Neuronal stem cell (in vitro differentiated cells): ENCODE data around the gene ZBTB7C.

Experiments used
- DNase-seq: peaks from one replicate; pipeline ENCODE4 v3.0.0-alpha.2; 2013; ENCODE audit warnings: low spot score
- H2AFZ ChIP-seq: one replicate; pipeline ENCODE4 v1.6.1; 2013; ENCODE audit warnings: mild to moderate bottlenecking, low read length, inconsistent platforms
- H2AK5ac ChIP-seq: 2 replicates; pipeline ENCODE4 v1.6.1; 2013; ENCODE audit warnings: low read depth, mild to moderate bottlenecking, inconsistent platforms, low read length, moderate library complexity, mixed read lengths
- H2BK120ac ChIP-seq: 2 replicates; pipeline ENCODE4 v1.6.1; 2013; ENCODE audit warnings: low read depth, mild to moderate bottlenecking, inconsistent platforms, low read length, moderate library complexity, mixed read lengths
- H2BK12ac ChIP-seq: one replicate; pipeline ENCODE4 v1.6.1; 2013; ENCODE audit warnings: low read length, inconsistent platforms
- H2BK15ac ChIP-seq: 2 replicates; pipeline ENCODE4 v1.6.1; 2013; ENCODE audit warnings: mild to moderate bottlenecking, low read length, inconsistent platforms, mixed read lengths
- H2BK5ac ChIP-seq: one replicate; pipeline ENCODE4 v1.6.1; 2013; ENCODE audit warnings: inconsistent platforms, mild to moderate bottlenecking, low read length, moderate library complexity
- H3K14ac ChIP-seq: one replicate; pipeline ENCODE4 v1.6.1; 2013; ENCODE audit warnings: low read length, inconsistent platforms
- H3K18ac ChIP-seq: 2 replicates; pipeline ENCODE4 v1.6.1; 2013; ENCODE audit warnings: low read length, inconsistent platforms
- H3K23ac ChIP-seq: 2 replicates; pipeline ENCODE4 v1.6.1; 2013; ENCODE audit warnings: low read depth, mild to moderate bottlenecking, mixed read lengths, low read length, inconsistent platforms; ENCODE audit not compliant: poor library complexity
- H3K27ac ChIP-seq: replicated peaks from 3 replicates; pipeline ENCODE4 v1.5.1; 2013; ENCODE audit warnings: low read length, inconsistent platforms
- H3K27me3 ChIP-seq, 3 experiments: 2 replicates each; pipeline ENCODE4 v1.6.1; 2013; ENCODE audit warnings: low read length in 3 of 3, mild to moderate bottlenecking in 2 of 3, inconsistent platforms in 1 of 3, low read depth in 1 of 3, mixed read lengths in 1 of 3, moderate library complexity in 1 of 3; ENCODE audit not compliant: control insufficient read depth in 3 of 3, insufficient read depth in 3 of 3
- H3K36me3 ChIP-seq, 2 donors: replicated peaks in 1 of 2; 2 replicates each; pipeline ENCODE4 v1.6.1; 2013; ENCODE audit warnings: low read length in 2 of 2; ENCODE audit not compliant: control insufficient read depth in 2 of 2, insufficient read depth in 2 of 2
- H3K4ac ChIP-seq: 2 replicates; pipeline ENCODE4 v1.6.1; 2013; ENCODE audit warnings: inconsistent platforms, mild to moderate bottlenecking, low read length, moderate library complexity
- H3K4me1 ChIP-seq, 2 donors: 1 replicate in 1 of 2; 2 replicates in 1 of 2; pipeline ENCODE4 v1.6.1; 2013; ENCODE audit warnings: low read length in 2 of 2, low read depth in 1 of 2; ENCODE audit not compliant: control insufficient read depth in 2 of 2, insufficient read depth in 1 of 2
- H3K4me2 ChIP-seq: one replicate; pipeline ENCODE4 v1.6.1; 2013; ENCODE audit warnings: mild to moderate bottlenecking, low read length, inconsistent platforms; ENCODE audit not compliant: insufficient read depth, poor library complexity, severe bottlenecking
- H3K4me3 ChIP-seq, 2 donors: 2 replicates each; pipeline ENCODE4 v1.5.1; 2013; ENCODE audit warnings: low read length in 2 of 2, mild to moderate bottlenecking in 2 of 2, inconsistent platforms in 1 of 2, moderate library complexity in 1 of 2
- H3K79me1 ChIP-seq: one replicate; pipeline ENCODE4 v1.6.1; 2013; ENCODE audit warnings: low read depth, mild to moderate bottlenecking, inconsistent platforms, low read length, moderate library complexity
- H3K9ac ChIP-seq: one replicate; pipeline ENCODE4 v1.6.1; 2013; ENCODE audit warnings: mild to moderate bottlenecking, low read depth, low read length, inconsistent platforms; ENCODE audit not compliant: poor library complexity
- H3K9me3 ChIP-seq, 2 donors: replicated peaks in 1 of 2; 2 replicates each; pipeline versions ENCODE3 to v1.6.1; 2013; ENCODE audit warnings: low read length in 2 of 2, mild to moderate bottlenecking in 2 of 2, inconsistent platforms in 1 of 2, low read depth in 1 of 2, mixed read lengths in 1 of 2, moderate library complexity in 1 of 2; ENCODE audit not compliant: control insufficient read depth in 2 of 2, insufficient read depth in 1 of 2
- H4K8ac ChIP-seq: one replicate; pipeline ENCODE4 v1.6.1; 2013; ENCODE audit warnings: low read depth, mild to moderate bottlenecking, inconsistent platforms, low read length, moderate library complexity
- H4K91ac ChIP-seq: one replicate; pipeline ENCODE4 v1.6.1; 2013; ENCODE audit warnings: low read length, low read depth, mild to moderate bottlenecking, inconsistent platforms; ENCODE audit not compliant: poor library complexity
- WGBS, 2 donors: extraction: QIAGEN DNeasy Blood & Tissue Kit; methylation state at CpG; one replicate each; pipeline ENCODE4 v1.1.7; 2013; ENCODE audit warnings: missing lambda C conversion rate in 2 of 2, mixed read lengths in 1 of 2; ENCODE audit not compliant: insufficient read length in 2 of 2, insufficient replicate concordance in 1 of 2; ENCODE audit errors: extremely low coverage in 2 of 2; 5-methylcytosine and 5-hydroxymethylcytosine counted together

Gene ZBTB7C

DNA sequence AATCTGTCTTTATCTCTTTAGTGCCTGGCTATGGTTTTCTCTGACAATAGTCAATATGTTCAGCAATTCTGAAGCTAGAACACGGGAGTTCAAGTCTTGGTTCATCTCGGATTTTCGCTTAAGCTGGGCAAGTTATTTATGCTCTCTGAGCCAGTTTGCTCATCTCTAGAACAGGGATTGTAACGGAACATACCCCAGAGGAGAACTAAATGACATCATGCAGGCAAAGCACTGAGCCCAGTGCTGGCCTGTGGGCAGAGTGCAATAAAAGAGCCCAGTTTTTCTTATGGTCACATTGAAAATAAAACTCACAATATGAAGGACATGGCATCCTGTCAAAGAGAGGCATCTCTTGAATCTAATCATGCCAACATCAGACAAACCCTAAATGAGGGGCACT lies 143.9 kb downstream of the ZBTB7C start:
- H3K4me3 ChIP-seq, result no peak overlapping the region
- no peak overlapping the region for H2BK15ac ChIP-seq
- no peak for DNase-seq
- no peak overlapping the region for H3K4me2 ChIP-seq
- H3K4me1 ChIP-seq, result peaks cover 0 to 15% of the 10 kb centered on the region in 2 donors
- H2BK120ac ChIP-seq, result no peak overlapping the region
- H3K14ac ChIP-seq, result no peak overlapping the region
- H4K91ac ChIP-seq, result no peak overlapping the region
- no peak overlapping the region for H2BK12ac ChIP-seq
- no CpG with 5 or more reads among the region's 4 CpGs for WGBS, 2 donors
- no peaks in the 10 kb centered on the region for H3K36me3 ChIP-seq
- no peak overlapping the region for H3K18ac ChIP-seq
- no peak overlapping the region for H3K23ac ChIP-seq
- H3K9me3 ChIP-seq, result peaks cover 0 to 4% of the 10 kb centered on the region in 2 donors
- peaks cover 3% of the 10 kb centered on the region for H3K79me1 ChIP-seq
- no peak overlapping the region for H3K4ac ChIP-seq
- H3K27ac ChIP-seq, result no peak overlapping the region
- no peak overlapping the region for H3K9ac ChIP-seq
- H3K27me3 ChIP-seq, result no peaks in the 10 kb centered on the region
- no peak overlapping the region for H2AK5ac ChIP-seq
- H2AFZ ChIP-seq, result no peak overlapping the region
- no peak overlapping the region for H4K8ac ChIP-seq
- no peak overlapping the region for H2BK5ac ChIP-seq

GRCh38 chr18:48263914-48264902 lies 145.0 kb downstream of the ZBTB7C start:
- H3K9me3 ChIP-seq, result peaks cover 0 to under 1% of the 10 kb centered on the region in 2 donors
- no peak overlapping the region for H3K4me2 ChIP-seq
- H2AFZ ChIP-seq, result no peak overlapping the region
- H2AK5ac ChIP-seq, result no peak overlapping the region
- H3K36me3 ChIP-seq, result no peaks in the 10 kb centered on the region
- no peak overlapping the region for H4K91ac ChIP-seq
- H2BK12ac ChIP-seq, result no peak overlapping the region
- peaks cover 0 to 15% of the 10 kb centered on the region in 2 donors for H3K4me1 ChIP-seq
- H2BK120ac ChIP-seq, result no peak overlapping the region
- WGBS, 2 donors, result no CpG with 5 or more reads among the region's 11 CpGs
- no peak overlapping the region for H3K4ac ChIP-seq
- H3K4me3 ChIP-seq, result no peak overlapping the region
- no peak overlapping the region for H3K27ac ChIP-seq
- no peak overlapping the region for H3K23ac ChIP-seq
- H3K79me1 ChIP-seq, result peaks cover 2% of the 10 kb centered on the region
- no peak overlapping the region for H3K14ac ChIP-seq
- H2BK15ac ChIP-seq, result no peak overlapping the region
- no peak overlapping the region for H3K18ac ChIP-seq
- no peak overlapping the region for H3K9ac ChIP-seq
- no peak overlapping the region for H2BK5ac ChIP-seq
- no peak for DNase-seq
- H4K8ac ChIP-seq, result no peak overlapping the region
- no peaks in the 10 kb centered on the region for H3K27me3 ChIP-seq

DNA sequence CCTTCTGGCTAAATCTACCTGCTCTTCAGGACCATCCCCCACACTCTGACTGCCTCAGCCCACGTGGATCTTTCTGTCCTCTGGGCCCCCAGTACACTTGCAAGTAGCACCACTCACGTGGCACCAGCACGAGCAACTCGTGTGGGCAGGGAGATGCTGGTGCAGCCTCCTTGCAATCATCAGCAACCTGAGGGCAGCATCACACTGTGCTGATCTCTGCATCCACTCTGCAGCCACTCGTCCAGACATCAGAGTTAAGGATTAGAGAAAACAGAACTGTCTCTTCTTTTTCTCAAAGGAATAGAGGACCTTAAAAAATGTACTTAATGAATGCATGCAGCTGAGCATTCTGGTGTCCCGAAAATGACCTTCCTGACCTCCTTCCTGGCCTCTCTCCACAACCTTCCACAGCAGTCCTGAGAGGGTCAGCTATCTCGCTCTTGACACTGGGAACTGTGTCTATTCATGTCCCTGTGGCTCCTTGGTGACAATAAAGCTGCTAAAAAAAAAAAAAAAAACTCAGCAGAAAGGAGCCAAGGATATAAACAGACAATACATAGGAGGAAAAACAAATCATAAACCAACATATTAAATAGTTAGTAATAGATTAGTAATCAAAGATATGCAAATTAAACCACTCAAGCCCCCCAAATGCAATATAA lies 145.9 kb downstream of the ZBTB7C start:
- no peak overlapping the region for H3K14ac ChIP-seq
- DNase-seq, result no peak
- peak overlapping the region; percentile 12 for H2AK5ac ChIP-seq
- peaks cover 0 to 15% of the 10 kb centered on the region in 2 donors for H3K4me1 ChIP-seq
- peak overlapping the region; percentile 46 for H3K23ac ChIP-seq
- no peak overlapping the region for H2BK12ac ChIP-seq
- H3K9me3 ChIP-seq, result no peaks in the 10 kb centered on the region
- no peaks in the 10 kb centered on the region for H3K27me3 ChIP-seq
- H3K79me1 ChIP-seq, result no peaks in the 10 kb centered on the region
- no peak overlapping the region for H3K4ac ChIP-seq
- H2BK5ac ChIP-seq, result no peak overlapping the region
- H4K91ac ChIP-seq, result no peak overlapping the region
- no peak overlapping the region for H2AFZ ChIP-seq
- H3K27ac ChIP-seq, result no peak overlapping the region
- no peak overlapping the region for H2BK120ac ChIP-seq
- no peaks in the 10 kb centered on the region for H3K36me3 ChIP-seq
- H3K9ac ChIP-seq, result no peak overlapping the region
- no peak overlapping the region for H4K8ac ChIP-seq
- no peak overlapping the region for H3K4me3 ChIP-seq
- no CpG with 5 or more reads among the region's 7 CpGs for WGBS, 2 donors
- H2BK15ac ChIP-seq, result no peak overlapping the region
- H3K18ac ChIP-seq, result peak overlapping the region; percentile 11
- no peak overlapping the region for H3K4me2 ChIP-seq

DNA sequence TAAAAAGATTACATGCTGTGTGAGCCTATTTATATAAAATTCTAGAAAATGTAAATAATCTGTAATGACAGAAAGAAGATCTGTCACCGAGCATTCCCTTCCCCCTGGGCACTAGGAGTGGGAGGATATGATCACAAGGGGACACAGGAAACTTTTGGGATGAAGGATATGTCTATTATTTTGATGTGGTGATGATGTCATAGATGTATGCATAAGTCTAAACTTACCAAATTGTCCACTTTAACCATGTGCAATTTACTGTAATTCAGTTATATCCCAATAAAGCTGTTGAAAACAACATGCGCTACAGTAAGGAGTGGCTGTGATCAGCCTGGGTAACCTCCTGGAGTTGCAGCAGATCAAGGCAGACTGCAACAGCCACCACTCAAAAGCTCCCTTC lies 148.9 kb downstream of the ZBTB7C start:
- no peak overlapping the region for H2AFZ ChIP-seq
- H3K27me3 ChIP-seq, result no peaks in the 10 kb centered on the region
- no peak overlapping the region for H3K4me3 ChIP-seq
- no peaks in the 10 kb centered on the region for H3K79me1 ChIP-seq
- H3K14ac ChIP-seq, result no peak overlapping the region
- no peaks in the 10 kb centered on the region for H3K9me3 ChIP-seq
- H4K91ac ChIP-seq, result no peak overlapping the region
- no peak overlapping the region for H2BK120ac ChIP-seq
- H3K27ac ChIP-seq, result no peak overlapping the region
- H2BK5ac ChIP-seq, result no peak overlapping the region
- peaks cover 0 to 10% of the 10 kb centered on the region in 2 donors for H3K4me1 ChIP-seq
- no peak overlapping the region for H3K4me2 ChIP-seq
- DNase-seq, result no peak
- H3K18ac ChIP-seq, result no peak overlapping the region
- no peak overlapping the region for H3K23ac ChIP-seq
- H4K8ac ChIP-seq, result no peak overlapping the region
- no peak overlapping the region for H2AK5ac ChIP-seq
- no peak overlapping the region for H3K9ac ChIP-seq
- no peak overlapping the region for H3K4ac ChIP-seq
- WGBS, 2 donors, result no CpG with 5 or more reads among the region's 2 CpGs
- H2BK15ac ChIP-seq, result no peak overlapping the region
- no peaks in the 10 kb centered on the region for H3K36me3 ChIP-seq
- H2BK12ac ChIP-seq, result no peak overlapping the region
